Tibial artery (tissue), 4 donors: ENCODE measurements around the gene GGA1.
A peak's percentile ranks its signal among the peaks of the same experiment; 100 is the strongest.

Experiments used
- DNase-seq, 2 donors: peaks; one replicate each; pipeline ENCODE4 v3.0.0-alpha.2; 2019
- H3K27ac ChIP-seq, 2 donors: fragments of 200-600 bp; sonication (generic) in 1 of 2; 1 replicate in 1 of 2; 2 replicates in 1 of 2; pipeline ENCODE4 v1.5.1; 2018 to 2019; ENCODE audit warnings: mild to moderate bottlenecking in 1 of 2
- H3K27me3 ChIP-seq, 2 donors: fragments of 200-600 bp; sonication (generic) in 1 of 2; one replicate each; pipeline versions ENCODE4 v1.5.1 to v1.6.0; 2016 to 2019
- H3K36me3 ChIP-seq, 3 donors: fragments of 200-600 bp; sonication (generic) in 2 of 3; one replicate each; pipeline ENCODE4 v1.5.1; 2016 to 2019; ENCODE audit warnings: mild to moderate bottlenecking in 2 of 3
- H3K4me1 ChIP-seq, 4 donors: fragments of 200-600 bp; sonication (generic) in 2 of 4; 1 replicate in 3 of 4; 2 replicates in 1 of 4; pipeline ENCODE4 v1.5.1; 2016 to 2019
- H3K4me3 ChIP-seq, 2 donors: fragments of 200-600 bp; sonication (generic) in 1 of 2; 1 replicate in 1 of 2; 2 replicates in 1 of 2; pipeline ENCODE4 v1.5.1; 2018 to 2019; ENCODE audit warnings: mild to moderate bottlenecking in 2 of 2
- H3K9me3 ChIP-seq, 3 donors: fragments of 200-600 bp; sonication (generic) in 1 of 3; one replicate each; pipeline ENCODE4 v1.5.1; 2016 to 2019
- CTCF ChIP-seq, 2 experiments: fragments of 200-600 bp in 1 of 2; fragments of 450-650 bp in 1 of 2; IDR thresholded peaks; one replicate each; pipeline ENCODE4 v1.5.1; 2017 to 2019; ENCODE audit warnings: antibody characterized with exemption in 2 of 2, mild to moderate bottlenecking in 1 of 2, moderate library complexity in 1 of 2
- intact Hi-C: fragments of 100-400 bp; cut with DNase I; formaldehyde crosslinking; loops from one replicate; pipeline ENCODE4 v1.15.0; 2023; ENCODE audit warnings: low total_unique reads

The GGA1 gene

GRCh38 chr22:37575490-37576003, 33.1 kb upstream of the GGA1 start:
- no peak overlapping the region for H3K27ac ChIP-seq
- intact Hi-C loops: no loop called here
- H3K4me3 ChIP-seq: no peak overlapping the region
- H3K27me3 ChIP-seq: no peaks in the 10 kb centered on the region
- no peak for TF ChIP-seq CTCF (IDR thresholded peaks at IDR 0.05)
- H3K4me1 ChIP-seq: peaks cover 0 to 19% (median 5%) of the 10 kb centered on the region in 4 donors
- H3K9me3 ChIP-seq: no peaks in the 10 kb centered on the region
- no peak for DNase-seq
- peaks cover 0 to 6% (median 4%) of the 10 kb centered on the region in 3 donors for H3K36me3 ChIP-seq

- no peak overlapping the region for H3K27ac ChIP-seq
- no peak overlapping the region for H3K4me3 ChIP-seq
- H3K27me3 ChIP-seq: no peaks in the 10 kb centered on the region
- intact Hi-C loops: no loop called here
- peaks cover 0 to 6% (median 4%) of the 10 kb centered on the region in 3 donors for H3K36me3 ChIP-seq
- no peaks in the 10 kb centered on the region for H3K9me3 ChIP-seq
- no peak for TF ChIP-seq CTCF (IDR thresholded peaks at IDR 0.05)
- H3K4me1 ChIP-seq: peaks cover 0 to 24% (median 16%) of the 10 kb centered on the region in 4 donors
- DNase-seq: no peak
Measured at GRCh38 chr22:37578002-37578401, 30.6 kb upstream of the GGA1 start.

- H3K27ac ChIP-seq: peak overlapping the region in 1 of 2 donors; percentile 26
- H3K27me3 ChIP-seq: no peaks in the 10 kb centered on the region
- peaks cover 0 to 19% (median 11%) of the 10 kb centered on the region in 4 donors for H3K4me1 ChIP-seq
- H3K9me3 ChIP-seq: no peaks in the 10 kb centered on the region
- intact Hi-C loops: no loop called here
- no peak for DNase-seq
- TF ChIP-seq CTCF (IDR thresholded peaks at IDR 0.05): no peak
- no peak overlapping the region for H3K4me3 ChIP-seq
- peaks cover 0 to 6% (median 4%) of the 10 kb centered on the region in 3 donors for H3K36me3 ChIP-seq
Measured at GRCh38 chr22:37581504-37581903, 27.1 kb upstream of the GGA1 start.

- H3K4me1 ChIP-seq: peaks cover 0 to 19% (median 11%) of the 10 kb centered on the region in 4 donors
- intact Hi-C loops: no loop called here
Measured at GRCh38 chr22:37582526-37582925, 26.1 kb upstream of the GGA1 start.

GRCh38 chr22:37588546-37589215, 20.0 kb upstream of the GGA1 start:
- Histone ChIP-seq H3K36me3 (no peaks in the 10 kb centered on the region), H3K4me1 (peaks cover 0 to 9% (median 2%) of the 10 kb centered on the region in 4 donors), H3K27ac (no peak overlapping the region), H3K27me3 (peaks cover 0 to 25% of the 10 kb centered on the region in 2 donors), H3K4me3 (no peak overlapping the region), H3K9me3 (no peaks in the 10 kb centered on the region)
- DNase-seq: no peak
- intact Hi-C loops: no loop called here
- no peak for TF ChIP-seq CTCF (IDR thresholded peaks at IDR 0.05)

More at GRCh38 chr22:37582526-37582925, 26.1 kb upstream of the GGA1 start:
- no peak for TF ChIP-seq CTCF (IDR thresholded peaks at IDR 0.05)
- no peak overlapping the region for H3K4me3 ChIP-seq
- H3K36me3 ChIP-seq: peaks cover 0 to 6% (median 4%) of the 10 kb centered on the region in 3 donors
- DNase-seq: no peak
- H3K9me3 ChIP-seq: no peaks in the 10 kb centered on the region
- no peak overlapping the region for H3K27ac ChIP-seq
- H3K27me3 ChIP-seq: peaks cover 0 to 2% of the 10 kb centered on the region in 2 donors
